ENCODE results near the gene MYL6.
"Not testable (repeated sequence)": the region's sequence is repeated elsewhere in the genome, so short reads cannot be mapped to it uniquely, and the experiment has no call there.

The MYL6 gene

GRCh38 chr12:56158029-56158925, at the start of gene MYL6:
Gene MYL6, plus strand, starts transcription at chr12:56158359. Its CDS starts 43 bp downstream, at chr12:56158402.
- peak; percentile 95 for DNase-seq (ENCODE audit: low spot score)

- DNase-seq (ENCODE audit: low spot score), result no peak
Measured at GRCh38 chr12:56110571-56110970, 47.6 kb upstream of the MYL6 start.

GRCh38 chr12:56114084-56114483, 44.1 kb upstream of the MYL6 start:
- DNase-seq (ENCODE audit: low spot score), result no peak

GRCh38 chr12:56115329-56115728, 42.8 kb upstream of the MYL6 start:
- DNase-seq (ENCODE audit: low spot score), result no peak

GRCh38 chr12:56116267-56117081, 41.7 kb upstream of the MYL6 start, which contains the start of gene RPL41:
Gene RPL41, plus strand, starts transcription at chr12:56116633.
- peak; percentile 94 for DNase-seq (ENCODE audit: low spot score)

- not testable (repeated sequence) for DNase-seq (ENCODE audit: low spot score)
Measured at GRCh38 chr12:56117082-56117706, 41.0 kb upstream of the MYL6 start.

- peak; percentile 99 for DNase-seq (ENCODE audit: low spot score)
Measured at GRCh38 chr12:56117778-56118687, 40.1 kb upstream of the MYL6 start, which contains the start of gene ZC3H10. Gene ZC3H10, plus strand, starts transcription at chr12:56118266. Its CDS starts 2,297 bp downstream, at chr12:56120563.

- DNase-seq (ENCODE audit: low spot score), result no peak
Measured at GRCh38 chr12:56118688-56119357, 39.3 kb upstream of the MYL6 start.

- peak; percentile 74 for DNase-seq (ENCODE audit: low spot score)
Measured at GRCh38 chr12:56119361-56119796, 38.8 kb upstream of the MYL6 start.

GRCh38 chr12:56120158-56120846, 37.9 kb upstream of the MYL6 start:
- no peak for DNase-seq (ENCODE audit: low spot score)

- DNase-seq (ENCODE audit: low spot score), result no peak
Measured at GRCh38 chr12:56121204-56121870, 36.8 kb upstream of the MYL6 start.

GRCh38 chr12:56122637-56123036, 35.5 kb upstream of the MYL6 start:
- no peak for DNase-seq (ENCODE audit: low spot score)

- no peak for DNase-seq (ENCODE audit: low spot score)
Measured at GRCh38 chr12:56124133-56124532, 34.0 kb upstream of the MYL6 start.

- no peak for DNase-seq (ENCODE audit: low spot score)
Measured at GRCh38 chr12:56126732-56127239, 31.4 kb upstream of the MYL6 start.

GRCh38 chr12:56127485-56127887, 30.7 kb upstream of the MYL6 start:
- no peak for DNase-seq (ENCODE audit: low spot score)

GRCh38 chr12:56127888-56128669, 30.1 kb upstream of the MYL6 start, which contains the start of gene ESYT1:
Gene ESYT1, plus strand, starts transcription at chr12:56128267. Its CDS starts 53 bp downstream, at chr12:56128320.
- DNase-seq (ENCODE audit: low spot score), result peak; percentile 99

GRCh38 chr12:56128670-56129205, 29.4 kb upstream of the MYL6 start:
- DNase-seq (ENCODE audit: low spot score), result no peak
